HG03159 (cell line): ENCODE measurements around the gene KRTAP12-4.
"Not testable (repeated sequence)": the region's sequence is repeated elsewhere in the genome, so short reads cannot be mapped to it uniquely, and the experiment has no call there.

Source experiments
- ATAC-seq: cut with Tn5 transposase; IDR thresholded peaks from one replicate; pipeline ENCODE4 v1.9.1; 2021; ENCODE audit warnings: mild to moderate bottlenecking, moderate library complexity; ENCODE audit not compliant: unreplicated experiment

KRTAP12-4 gene, protein sequence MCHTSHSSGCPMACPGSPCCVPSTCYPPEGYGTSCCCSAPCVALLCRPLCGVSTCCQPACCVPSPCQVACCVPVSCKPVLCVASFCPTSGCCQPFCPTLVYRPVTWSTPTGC

DNA sequence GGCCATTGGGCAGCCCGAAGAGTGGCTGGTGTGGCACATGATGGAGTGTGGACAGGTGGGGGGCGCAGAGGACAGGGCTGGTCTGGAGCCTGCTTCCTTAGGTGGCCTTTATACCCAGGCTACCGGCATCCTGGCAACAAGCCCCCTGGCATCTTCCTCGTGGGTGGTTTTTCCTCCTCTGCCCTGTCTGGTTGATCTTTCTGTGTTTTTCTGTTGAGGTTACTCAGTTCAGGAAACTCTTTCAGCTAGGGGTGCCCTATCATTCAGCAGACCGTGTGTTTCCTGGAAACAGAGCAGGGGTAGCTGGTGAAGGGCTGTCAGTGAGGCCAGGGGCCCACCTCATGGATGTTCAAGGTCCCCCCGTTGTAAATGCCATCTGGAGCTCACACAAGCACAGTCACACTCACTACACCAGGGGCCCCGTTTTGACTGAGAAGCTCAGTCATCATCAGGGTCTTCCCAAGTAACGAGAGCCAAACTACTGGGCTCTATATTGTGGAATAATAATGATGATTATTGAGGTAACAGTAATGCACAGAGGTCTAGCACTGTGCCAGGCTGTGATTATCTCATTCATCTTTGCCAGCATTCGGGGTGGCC is at the start of gene KRTAP12-4:
Gene KRTAP12-4, minus strand, starts transcription at position 84 of the 600 bp plus-strand sequence. Its CDS starts 45 bp downstream, at position 39.
- no peak for ATAC-seq

DNA sequence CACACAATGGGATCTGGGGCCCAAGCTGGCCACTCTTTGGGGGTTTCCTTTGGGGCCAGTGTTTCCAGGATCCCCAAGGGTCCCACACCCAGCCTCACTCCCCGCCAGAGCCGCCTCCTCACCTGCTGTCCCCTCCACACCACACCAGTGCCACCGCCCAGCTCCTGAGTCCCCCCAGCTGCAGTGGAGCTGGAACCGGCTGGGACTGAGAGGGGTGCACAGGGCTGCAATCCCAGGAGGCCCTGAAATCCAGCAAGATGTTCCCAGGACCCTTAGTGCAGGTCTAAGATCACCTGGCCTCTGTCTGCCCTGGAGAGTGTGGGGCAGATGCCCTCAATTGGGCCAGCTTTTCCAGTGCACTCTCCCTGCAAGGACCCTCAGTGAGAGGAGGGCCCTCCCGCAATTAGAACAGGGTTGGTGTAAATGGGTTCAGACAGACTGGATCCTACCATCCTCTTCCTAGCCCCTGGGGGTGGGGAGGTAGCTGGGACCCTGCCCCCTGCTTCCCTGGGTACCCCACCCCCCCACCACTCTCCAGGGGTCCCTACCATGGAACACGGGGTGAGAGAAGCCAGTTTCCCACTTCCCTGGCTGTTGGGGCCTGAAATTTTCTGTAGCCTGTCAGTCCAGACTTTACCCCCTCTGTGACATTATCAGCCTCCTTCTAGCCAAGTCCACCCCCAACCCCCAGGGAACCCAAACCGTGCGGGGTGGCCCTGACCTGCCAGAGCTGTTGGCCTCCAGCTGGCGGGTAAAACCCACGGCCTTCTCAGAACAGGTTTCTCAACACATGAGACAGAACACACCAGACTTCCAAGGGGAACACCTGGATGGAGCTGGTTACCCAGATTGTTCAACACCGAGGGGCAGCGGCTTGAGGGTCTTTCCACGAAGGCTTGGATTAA is 49.5 kb upstream of the KRTAP12-4 start:
- ATAC-seq = no peak

DNA sequence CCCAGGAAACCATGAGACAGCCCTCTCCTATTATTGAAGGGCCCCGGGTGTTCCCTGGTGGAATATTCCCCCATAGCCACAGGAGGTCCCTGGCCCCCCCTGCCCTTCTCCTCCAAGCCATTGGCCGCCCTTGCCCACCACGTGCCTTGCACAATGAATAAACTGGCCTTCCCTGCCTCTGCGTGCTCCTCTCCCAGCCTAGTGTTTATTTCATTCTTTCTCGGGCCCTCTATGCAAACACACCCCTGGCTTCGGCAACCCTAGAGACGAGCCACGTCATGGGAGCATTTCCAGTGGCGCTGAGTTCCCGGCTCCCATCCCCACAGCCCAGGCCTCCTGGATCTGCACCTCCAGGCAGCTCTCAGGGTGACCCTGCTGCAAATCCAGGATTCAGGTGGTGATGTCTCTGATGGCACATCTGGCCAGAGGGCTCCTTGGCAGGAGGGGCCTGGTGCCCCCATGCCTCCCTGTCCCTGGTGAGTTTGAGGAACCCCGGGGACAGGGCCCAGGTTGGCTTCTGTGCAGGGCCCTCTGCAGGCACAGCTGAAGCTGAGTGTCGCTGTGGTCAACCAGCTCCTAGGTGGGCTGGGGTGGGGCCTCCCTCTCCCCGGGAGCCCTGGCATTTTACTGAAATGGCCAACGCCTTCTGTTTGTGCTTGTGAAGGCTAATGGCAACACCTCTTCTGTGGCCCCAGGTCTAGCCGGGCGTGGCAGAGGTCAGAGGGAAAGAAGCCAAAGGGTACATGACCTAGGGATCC is 48.7 kb upstream of the KRTAP12-4 start:
- ATAC-seq = no peak

DNA sequence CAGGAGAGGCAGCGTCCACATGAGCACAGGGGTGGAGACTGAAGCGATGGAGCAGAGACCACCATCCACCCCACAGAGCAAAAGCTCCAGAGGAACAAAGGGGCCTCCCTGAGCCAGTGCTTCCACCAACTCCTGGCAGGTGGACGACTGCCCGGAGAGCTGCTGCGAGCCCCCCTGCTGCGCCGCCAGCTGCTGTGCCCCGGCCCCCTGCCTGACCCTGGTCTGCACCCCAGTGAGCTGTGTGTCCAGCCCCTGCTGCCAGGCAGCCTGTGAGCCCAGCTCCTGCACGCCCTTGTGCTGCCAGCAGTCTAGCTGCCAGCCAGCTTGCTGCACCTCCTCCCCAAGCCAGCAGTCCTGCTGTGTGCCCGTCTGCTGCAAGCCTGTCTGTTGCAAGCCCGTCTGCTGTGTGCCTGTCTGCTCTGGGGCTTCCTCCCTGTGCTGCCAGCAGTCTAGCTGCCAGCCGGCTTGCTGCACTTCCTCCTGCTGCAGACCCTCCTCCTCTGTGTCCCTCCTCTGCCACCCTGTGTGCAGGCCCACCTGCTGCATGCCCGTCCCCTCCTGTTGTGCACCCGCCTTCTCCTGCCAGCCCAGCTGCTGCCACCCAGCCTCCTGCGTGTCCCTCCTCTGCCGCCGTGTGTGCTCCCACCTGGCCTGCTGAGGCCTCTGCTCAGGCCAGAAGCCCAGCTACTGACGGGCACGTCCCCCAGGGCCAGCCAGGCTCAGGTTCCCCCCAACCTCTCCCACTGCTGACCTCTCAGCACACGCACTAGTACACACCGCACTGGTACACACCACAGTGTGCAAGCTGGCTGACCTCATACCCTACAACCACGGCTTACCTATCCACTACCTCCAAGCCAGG is 47.9 kb upstream of the KRTAP12-4 start:
- ATAC-seq = no peak

DNA sequence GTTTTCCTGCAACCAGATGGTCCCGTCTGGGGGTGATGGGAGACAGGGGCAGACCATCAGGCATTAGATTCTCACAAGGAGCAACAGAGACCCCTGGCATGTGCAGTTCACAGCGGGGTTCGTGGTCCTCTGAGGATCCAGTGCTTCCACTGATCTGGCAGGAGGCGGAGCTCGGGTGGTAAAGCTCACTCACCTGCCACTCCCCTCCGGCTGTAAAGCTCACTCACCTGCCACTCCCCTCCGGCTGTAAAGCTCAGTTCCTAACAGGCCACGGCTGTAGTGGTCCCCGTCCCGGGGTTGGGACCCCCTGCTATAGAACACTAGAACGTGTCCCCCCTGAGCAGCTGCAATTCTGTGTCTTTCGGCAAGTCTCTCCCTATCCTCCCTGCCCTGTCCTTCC is 47.1 kb upstream of the KRTAP12-4 start:
- ATAC-seq = no peak

DNA sequence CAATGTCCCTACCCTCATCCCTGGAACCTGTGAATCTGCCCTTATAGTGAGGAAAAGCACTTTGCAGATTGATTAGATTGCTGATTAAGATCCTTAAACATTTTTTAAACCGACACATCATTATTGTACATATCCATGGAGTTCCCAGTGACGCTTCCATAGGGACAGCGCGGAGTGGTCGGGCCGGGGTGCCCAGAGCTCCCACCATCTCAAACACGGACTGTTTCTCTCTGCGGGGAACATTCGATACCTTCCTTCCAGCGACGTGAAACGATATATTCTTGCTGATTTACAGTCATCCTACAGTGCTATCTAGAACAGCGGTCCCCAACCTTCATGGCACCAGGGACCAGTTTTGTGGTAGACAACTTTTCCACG is 46.6 kb upstream of the KRTAP12-4 start:
- ATAC-seq = no peak

DNA sequence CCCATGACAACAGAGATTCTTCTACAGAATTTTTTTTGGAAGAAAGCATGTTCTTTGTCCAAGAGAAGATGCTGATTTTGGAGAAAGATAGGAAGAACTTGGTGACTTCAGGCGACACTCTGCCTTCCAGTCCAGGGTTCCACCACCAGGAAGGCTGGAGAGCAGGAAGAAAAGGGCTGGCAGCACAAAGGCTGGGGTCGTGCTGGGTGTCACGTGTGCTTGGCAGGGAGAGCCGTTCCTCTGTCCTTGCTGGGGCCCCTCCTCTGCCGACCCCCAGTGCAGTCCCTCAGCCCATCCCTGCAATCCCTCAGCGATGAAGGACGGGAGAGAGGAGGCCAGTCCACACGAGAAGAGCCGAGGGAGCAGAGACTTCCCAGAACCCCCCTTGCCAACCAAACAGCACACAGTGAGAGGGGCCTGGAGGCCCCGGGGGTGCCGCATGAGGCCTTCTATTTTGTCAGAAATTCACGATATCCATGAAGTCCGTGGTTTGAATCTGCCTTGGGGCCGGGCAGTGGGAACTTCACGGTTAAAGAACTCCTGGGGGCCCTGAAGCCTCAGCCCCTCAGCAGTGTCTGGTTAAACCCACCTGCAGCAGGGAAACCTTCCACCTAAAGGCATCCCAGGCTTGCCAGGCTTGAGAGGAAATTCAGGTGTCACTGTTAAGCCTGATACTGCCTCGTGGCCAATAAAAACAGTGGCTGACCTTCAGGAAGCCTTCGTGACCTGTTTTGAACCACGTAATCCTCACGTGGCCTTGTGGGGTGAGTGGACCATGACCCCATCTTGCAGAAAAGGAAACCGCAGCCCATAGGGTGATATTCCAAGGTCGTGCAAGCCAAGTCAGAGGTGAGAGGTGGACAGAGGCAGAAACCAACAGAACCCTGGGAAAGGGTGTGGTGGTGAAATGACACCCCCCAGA is 45.9 kb upstream of the KRTAP12-4 start:
- ATAC-seq = no peak

DNA sequence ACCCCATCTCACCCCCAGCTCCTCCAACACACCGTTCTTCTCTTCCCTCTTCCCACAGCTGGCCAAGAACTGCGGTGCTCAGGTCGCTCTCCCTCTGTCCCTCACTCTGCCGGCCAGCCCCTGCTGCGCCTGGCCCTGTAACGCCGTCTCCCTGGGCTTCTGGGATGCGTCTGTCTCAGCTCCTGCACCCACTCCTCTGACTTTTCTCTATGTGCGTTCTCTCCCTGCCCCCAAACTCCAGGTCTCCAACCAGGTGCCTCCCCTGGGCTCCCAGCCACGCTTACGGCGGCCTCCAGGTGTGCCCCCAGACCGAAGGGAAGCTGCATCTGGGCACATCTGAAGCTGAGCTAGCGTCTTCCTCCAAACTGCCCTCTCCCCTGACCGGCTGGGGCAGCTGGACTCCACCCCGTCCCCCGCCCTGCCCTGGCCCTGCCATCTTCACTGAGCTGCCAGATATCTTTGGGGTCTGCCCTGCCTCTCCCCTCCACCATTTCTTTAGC is 45.1 kb upstream of the KRTAP12-4 start:
- ATAC-seq = no peak

DNA sequence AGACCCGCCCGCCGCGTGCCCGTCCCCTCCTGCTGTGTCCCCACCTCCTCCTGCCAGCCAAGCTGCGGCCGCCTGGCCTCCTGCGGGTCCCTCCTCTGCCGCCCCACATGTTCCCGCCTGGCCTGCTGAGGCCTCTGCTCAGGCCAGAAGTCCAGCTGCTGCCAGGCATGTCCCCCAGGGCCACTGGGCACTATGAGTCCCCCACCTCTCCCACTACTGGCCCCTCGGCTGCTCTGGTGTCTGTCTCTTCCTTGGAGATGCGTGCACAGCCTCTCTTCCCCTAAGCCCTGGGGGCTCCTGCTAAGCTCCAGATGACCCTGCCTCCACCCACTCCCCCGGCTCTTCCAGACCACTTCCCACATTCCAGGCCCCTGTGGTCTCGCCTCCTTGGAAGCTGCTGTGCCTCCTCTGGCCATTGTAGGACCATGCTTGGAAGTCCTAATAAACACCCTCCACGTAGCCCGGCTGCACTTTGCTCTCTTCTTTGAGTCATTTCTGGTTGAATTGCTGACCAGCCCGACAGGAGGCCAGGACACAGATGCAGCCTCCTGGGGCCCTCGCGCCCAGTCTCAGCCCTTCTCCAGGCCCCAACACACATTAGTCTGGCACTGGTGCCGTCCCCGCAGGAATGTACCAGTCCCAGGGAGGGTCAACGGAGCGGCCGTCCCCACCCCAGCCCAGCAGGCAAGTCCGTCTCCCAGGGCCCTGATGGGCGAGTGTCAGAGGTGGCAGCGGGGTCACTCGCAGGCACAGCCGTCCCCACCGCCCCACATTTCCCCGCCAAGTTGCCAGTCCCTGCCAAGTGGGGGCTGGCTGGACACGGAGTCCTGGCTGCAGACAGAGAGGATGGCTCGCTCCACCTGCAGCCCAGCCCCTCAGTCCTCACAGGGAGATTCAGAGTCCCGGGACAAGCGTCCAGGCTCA is 43.6 kb upstream of the KRTAP12-4 start:
- ATAC-seq = no peak

DNA sequence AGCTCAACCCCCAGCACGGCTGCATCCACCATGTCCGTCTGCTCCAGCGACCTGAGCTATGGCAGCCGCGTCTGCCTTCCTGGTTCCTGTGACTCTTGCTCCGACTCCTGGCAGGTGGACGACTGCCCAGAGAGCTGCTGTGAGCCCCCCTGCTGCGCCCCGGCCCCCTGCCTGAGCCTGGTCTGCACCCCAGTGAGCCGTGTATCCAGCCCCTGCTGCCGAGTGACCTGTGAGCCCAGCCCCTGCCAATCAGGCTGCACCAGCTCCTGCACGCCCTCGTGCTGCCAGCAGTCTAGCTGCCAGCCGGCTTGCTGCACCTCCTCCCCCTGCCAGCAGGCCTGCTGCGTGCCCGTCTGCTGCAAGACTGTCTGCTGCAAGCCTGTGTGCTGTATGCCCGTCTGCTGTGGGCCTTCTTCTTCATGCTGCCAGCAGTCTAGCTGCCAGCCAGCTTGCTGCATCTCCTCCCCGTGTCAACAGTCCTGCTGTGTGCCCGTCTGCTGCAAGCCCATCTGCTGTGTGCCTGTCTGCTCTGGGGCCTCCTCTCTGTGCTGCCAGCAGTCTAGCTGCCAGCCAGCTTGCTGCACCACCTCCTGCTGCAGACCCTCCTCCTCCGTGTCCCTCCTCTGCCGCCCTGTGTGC is 42.8 kb upstream of the KRTAP12-4 start, which contains the start of gene KRTAP10-12:
Gene KRTAP10-12, plus strand, starts transcription at position 1 of the 639 bp plus-strand sequence. Its CDS starts 30 bp downstream, at position 31.
- not testable (repeated sequence) for ATAC-seq

DNA sequence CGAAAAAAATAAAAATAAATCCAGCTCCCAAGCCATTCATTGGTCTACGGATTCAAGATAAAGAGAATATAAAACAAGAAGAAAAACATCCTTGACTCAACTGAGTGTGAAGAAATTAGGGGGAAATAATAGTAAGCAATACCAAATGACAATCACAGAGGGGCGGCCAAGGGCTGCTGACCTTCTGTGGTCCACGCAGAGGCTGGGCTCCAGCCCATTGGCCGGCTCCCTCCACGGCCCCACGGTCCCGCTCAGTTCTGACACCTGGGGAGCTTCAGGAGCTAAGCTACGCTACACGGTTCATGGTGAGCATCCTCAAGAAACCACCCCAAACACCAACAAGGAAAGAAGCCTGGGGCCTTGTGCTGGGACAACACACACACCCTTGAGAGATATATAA is 42.1 kb upstream of the KRTAP12-4 start:
- ATAC-seq = no peak

DNA sequence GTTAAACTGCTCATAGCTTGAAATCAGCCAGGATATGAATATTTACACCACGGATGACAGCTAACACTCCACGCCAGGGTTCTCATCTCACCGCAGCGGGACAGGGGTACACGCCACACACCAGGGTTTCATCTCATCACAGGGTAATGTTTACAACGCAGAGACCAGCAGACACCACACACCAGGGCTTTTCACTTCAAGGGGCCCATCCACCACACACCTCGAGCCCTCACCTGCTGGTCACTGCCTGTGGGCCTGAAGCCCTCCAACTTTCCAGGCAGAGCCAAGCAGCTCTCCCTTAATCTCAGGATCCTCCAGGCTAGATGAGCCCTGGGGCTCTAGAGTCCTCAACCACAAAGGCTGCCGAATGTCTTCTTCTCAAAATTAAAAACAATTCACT is 41.2 kb upstream of the KRTAP12-4 start:
- ATAC-seq = no peak

DNA sequence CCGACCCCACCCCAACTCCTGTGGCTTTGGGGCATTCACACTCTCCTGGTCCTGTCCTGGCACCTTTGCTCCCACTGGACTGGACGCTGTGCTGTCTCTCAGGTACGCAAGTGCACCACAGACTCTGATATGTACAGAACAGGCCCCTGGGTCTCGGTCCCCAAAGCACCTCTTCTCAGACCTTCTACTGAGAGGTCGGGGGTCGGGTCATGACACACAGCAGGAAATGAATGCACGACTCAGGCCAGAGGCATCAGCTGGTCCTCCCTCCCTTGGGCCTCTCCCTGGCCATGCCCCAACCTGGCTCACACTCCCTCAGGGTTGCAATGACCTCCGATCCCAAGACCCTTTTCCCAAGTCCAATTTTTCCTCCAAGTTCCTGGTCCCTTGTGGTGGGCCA is 40.7 kb upstream of the KRTAP12-4 start:
- no peak for ATAC-seq

DNA sequence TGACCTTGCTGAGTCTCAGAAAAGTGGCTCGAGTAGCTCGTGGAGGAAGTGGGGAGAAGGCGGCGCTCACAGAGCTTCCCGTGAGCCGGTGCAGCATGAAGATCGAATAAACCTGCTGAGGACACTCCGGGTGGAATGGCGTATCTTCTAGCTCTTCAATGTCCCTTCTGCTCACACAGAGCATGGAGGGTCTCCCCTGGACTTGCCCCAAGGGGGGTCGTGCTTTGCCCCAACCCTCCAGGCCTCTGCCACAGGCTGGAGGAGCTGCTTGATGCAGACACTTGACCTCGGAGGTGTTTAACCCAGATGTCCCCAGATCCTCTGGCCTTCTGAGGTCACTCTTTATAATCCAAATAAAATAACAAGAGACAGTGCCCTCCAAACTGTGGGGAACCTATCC is 40.3 kb upstream of the KRTAP12-4 start:
- ATAC-seq = no peak

DNA sequence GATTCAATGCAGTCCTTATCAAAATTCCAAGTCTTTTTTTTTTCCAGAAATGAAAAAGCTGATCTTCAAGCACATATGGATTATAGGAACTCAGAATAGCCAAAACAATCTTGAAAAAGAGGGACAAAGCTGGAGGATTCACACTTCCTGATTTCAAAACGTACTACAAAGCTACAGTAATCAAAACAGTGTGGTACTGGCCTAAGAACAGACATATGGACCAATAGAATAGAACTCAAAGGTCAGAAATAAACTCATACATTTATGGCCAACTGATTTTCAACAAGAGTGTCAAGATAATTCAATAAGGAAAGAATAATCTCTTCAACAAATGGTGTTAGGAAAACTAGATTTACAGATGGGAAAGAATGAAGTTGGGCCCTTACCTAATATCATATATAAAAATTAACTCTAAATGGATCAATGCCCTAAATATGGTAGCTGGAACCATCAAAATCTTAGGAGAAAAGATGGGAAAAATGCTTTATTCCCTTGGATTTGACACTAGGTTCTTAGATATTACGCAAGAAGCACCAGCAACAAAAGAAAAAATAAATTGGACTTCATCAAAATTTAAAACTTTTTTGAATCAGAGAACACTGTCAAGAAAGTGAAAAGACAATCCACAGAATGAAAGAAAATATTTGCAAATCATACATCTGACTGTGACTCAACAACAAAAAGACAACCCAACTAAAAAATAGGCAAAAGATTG is 38.5 kb upstream of the KRTAP12-4 start:
- ATAC-seq = no peak

DNA sequence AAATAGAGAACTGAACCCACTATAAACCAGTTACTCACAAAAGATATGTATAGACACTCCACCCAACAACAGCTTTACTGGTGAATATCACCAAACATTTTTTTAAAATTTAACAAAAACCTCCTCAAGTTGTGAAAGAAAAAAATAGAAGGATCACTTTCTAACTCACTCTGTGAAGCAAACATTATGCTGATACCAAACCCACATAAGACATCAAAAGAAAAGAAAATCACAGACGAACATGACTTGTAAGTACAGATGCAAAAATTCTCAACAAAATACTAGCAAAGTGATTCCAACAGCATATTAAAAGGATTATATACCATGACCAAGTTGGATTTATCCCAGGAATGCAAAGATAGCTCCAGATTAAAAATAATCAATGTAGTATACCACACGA is 37.2 kb upstream of the KRTAP12-4 start:
- ATAC-seq = no peak

DNA sequence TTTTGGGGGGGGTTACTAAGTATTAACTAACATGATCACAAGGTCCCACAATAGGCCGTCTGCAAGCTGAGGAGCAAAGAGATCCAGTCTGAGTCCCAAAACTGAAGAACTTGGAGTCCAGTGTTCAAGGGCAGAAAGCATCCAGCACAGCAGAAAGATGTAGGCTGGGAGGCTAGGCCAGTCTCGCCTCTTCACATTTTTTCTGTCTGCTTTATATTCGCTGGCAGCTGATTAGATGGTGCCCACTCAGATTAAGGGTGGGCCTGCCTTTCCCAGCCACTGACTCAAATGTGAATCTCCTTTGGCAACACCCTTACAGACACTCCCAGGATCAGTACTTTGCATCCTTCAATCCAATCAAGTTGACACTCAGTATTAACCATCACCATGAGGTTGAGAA is 35.3 kb upstream of the KRTAP12-4 start:
- not testable (repeated sequence) for ATAC-seq
